HAP-1 (cell line): ENCODE measurements around the gene TNFRSF11A.

Experiments
- DNase-seq, 2 experiments: peaks; one replicate each; pipeline ENCODE4 v3.0.0-alpha.2; 2016 to 2020; ENCODE audit warnings: low spot score in 2 of 2
- H3K27me3 ChIP-seq: fragments of 250-450 bp; sonication (Bioruptor Pico); 2 replicates; pipeline ENCODE4 v1.5.1; 2020; ENCODE audit warnings: low read depth, mild to moderate bottlenecking, moderate library complexity
- H3K36me3 ChIP-seq: fragments of 250-450 bp; sonication (Bioruptor Pico); replicated peaks from 2 replicates; pipeline ENCODE4 v1.5.1; 2020; ENCODE audit warnings: mild to moderate bottlenecking
- H3K4me1 ChIP-seq: fragments of 250-450 bp; sonication (Bioruptor Pico); 2 replicates; pipeline ENCODE4 v1.5.1; 2020; ENCODE audit warnings: mild to moderate bottlenecking
- H3K4me3 ChIP-seq: fragments of 250-450 bp; sonication (Bioruptor Pico); 2 replicates; pipeline ENCODE4 v1.5.1; 2020; ENCODE audit warnings: mild to moderate bottlenecking, moderate library complexity
- H3K9me3 ChIP-seq: fragments of 250-450 bp; sonication (Bioruptor Pico); 2 replicates; pipeline ENCODE4 v1.5.1; 2020; ENCODE audit warnings: mild to moderate bottlenecking, moderate library complexity
- in situ Hi-C: fragments of 300-500 bp; cut with MboI; formaldehyde crosslinking; loops from 3 replicates; pipeline ENCODE4 v1.14.3; 2020; ENCODE audit warnings: low sequenced_read_pairs, inconsistent platforms, mixed read lengths

TNFRSF11A gene

DNA sequence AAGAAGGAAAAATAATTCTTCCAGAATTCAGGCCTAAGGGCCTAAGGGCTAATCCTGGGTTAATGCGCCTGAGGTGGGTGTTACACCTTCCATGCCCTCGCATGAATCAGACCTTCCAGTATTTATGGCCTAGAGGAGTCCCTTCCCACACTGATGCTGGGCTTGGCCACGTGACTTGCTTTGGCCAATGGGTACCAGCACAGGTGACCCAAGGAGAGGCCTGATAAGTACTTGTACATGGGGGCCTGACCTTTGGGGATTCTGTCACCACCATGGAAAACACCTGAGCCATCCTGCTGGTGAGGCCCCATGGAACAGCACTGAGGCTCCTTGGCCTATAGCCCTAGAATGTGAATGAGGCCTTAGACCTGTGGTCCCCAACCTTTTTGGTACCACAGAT is 79.8 kb downstream of the TNFRSF11A start:
- H3K9me3 ChIP-seq: no peaks in the 10 kb centered on the region
- H3K4me3 ChIP-seq: no peak overlapping the region
- no peak for DNase-seq
- H3K4me1 ChIP-seq: peaks cover 5% of the 10 kb centered on the region; the same call in 1 of the 2 replicates
- in situ Hi-C loops: no loop called here
- H3K27me3 ChIP-seq: no peaks in the 10 kb centered on the region
- H3K36me3 ChIP-seq: no peaks in the 10 kb centered on the region

DNA sequence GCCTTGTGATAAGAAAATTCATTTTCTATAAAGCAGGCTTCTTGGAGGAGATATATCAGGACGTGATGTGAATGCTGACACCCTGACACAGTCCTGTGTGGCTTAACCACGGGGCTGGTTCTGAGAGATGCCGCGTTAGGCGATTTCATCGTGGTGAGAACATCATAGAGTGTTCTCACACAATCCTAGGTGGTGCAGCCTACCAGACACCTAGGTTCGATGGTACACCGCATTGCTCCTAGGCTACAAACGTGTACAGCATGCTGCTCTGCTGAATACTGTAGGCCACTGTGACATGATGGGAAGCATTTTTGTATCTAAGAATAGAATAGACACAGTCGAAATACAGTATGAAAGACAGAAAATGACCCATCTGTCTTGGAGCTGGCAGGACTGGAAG is 82.5 kb downstream of the TNFRSF11A start:
- no peaks in the 10 kb centered on the region for H3K36me3 ChIP-seq
- H3K4me3 ChIP-seq: no peak overlapping the region
- H3K9me3 ChIP-seq: no peaks in the 10 kb centered on the region
- no peaks in the 10 kb centered on the region for H3K27me3 ChIP-seq
- in situ Hi-C loops: no loop called here
- no peak for DNase-seq
- no peaks in the 10 kb centered on the region for H3K4me1 ChIP-seq

DNA sequence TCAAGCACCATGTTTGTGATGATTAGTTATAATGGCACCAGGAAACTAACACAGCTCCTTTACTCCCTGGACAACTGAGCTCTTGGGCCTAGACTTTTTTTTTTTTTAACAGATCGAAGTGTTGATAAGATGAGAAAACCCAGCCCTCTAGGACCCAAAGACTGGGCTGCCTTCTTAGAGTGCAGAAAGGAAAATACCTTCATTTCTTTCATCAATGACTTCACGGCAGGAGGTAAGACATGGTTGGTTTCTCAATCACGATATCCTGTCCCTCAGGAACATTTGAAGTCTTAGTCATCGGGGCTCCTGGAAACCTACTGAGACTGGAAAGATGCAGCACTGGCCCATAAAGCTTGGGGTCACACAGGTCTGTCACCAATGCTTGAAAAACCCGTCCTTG is 84.7 kb downstream of the TNFRSF11A start:
- no peak overlapping the region for H3K4me3 ChIP-seq
- H3K36me3 ChIP-seq: no peaks in the 10 kb centered on the region
- DNase-seq: no peak
- H3K9me3 ChIP-seq: no peaks in the 10 kb centered on the region
- H3K27me3 ChIP-seq: no peaks in the 10 kb centered on the region
- no peaks in the 10 kb centered on the region for H3K4me1 ChIP-seq
- in situ Hi-C loops: no loop called here

DNA sequence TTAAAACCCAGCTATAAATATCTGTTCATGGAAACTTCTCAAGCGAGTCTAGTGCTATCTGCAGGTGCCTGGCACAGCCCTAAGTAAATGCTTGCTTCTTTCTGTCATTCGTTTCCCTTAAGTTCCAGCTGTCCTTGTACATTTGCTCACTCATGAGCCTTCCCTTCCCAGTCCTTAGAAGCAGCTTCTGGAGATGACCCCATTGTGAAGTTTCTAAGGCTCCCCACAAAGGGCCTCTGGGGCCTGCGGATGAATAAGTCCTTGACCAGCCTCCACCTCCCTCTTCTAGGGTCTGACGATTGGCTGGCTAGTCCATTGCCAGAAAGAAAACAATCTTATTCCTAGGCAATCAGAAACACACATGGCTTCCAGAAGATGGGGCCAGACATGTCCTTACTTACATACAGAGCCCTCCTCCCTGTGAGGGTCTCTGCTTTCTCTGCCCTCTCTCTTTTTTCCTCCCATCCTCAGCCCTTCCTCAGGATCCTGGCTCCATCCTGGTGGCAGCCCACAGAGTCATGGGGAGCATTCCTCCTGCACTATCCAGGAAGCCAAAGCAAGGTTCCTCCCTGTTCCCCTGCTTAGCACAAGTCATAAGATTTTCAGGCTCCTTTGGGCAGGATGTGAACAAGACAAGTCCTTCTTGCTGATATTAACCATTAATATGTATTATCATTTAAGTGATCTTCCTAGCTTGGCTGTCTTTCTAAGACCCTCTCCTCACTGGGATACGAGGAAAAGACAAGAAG is 87.3 kb downstream of the TNFRSF11A start:
- DNase-seq: no peak
- H3K4me3 ChIP-seq: no peak overlapping the region
- H3K4me1 ChIP-seq: no peaks in the 10 kb centered on the region
- in situ Hi-C loops: no loop called here
- H3K36me3 ChIP-seq: no peaks in the 10 kb centered on the region
- H3K9me3 ChIP-seq: no peaks in the 10 kb centered on the region
- H3K27me3 ChIP-seq: no peaks in the 10 kb centered on the region

DNA sequence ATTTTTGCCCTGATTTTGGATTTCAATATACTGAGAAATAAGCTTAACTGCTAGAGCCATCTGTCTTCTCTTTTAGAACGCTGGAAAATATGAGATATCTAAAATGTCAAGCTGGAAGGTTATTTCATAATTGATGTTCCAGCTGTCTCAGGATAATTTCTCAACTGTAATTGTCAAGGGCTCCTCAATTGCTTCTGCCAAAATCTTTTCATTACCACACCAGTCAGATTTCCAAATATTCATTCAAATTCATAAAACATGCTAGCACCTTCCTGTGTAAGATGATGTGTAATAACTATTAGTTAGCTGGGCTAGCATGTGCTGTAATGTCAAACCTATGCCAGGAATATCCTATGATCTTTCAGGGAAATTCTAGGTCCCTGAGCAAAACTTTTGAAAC is 88.1 kb downstream of the TNFRSF11A start:
- H3K9me3 ChIP-seq: no peaks in the 10 kb centered on the region
- no peak for DNase-seq
- no peaks in the 10 kb centered on the region for H3K27me3 ChIP-seq
- in situ Hi-C loops: no loop called here
- no peaks in the 10 kb centered on the region for H3K4me1 ChIP-seq
- H3K36me3 ChIP-seq: no peaks in the 10 kb centered on the region
- no peak overlapping the region for H3K4me3 ChIP-seq

DNA sequence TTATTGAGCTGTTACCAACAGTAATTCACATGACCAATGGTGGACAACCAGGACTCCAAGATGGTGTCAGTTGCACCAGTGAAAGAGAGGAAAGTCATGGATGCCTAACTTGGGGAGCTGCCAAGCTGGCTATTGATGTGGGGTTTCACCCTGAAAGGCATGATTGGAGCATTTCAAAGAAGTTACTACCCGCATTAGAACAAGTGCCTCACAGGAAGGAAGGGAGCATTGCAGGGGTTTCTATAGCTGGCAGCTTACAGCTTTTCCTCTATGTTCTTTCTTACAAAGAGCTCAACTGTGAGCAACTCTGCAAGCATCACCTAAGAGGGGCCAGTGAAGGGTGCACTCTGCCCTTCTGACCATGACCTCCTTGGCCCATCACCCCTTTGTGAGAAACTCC is 93.1 kb downstream of the TNFRSF11A start:
- Histone ChIP-seq H3K9me3 (no peaks in the 10 kb centered on the region), H3K36me3 (no peaks in the 10 kb centered on the region), H3K27me3 (no peaks in the 10 kb centered on the region), H3K4me1 (no peaks in the 10 kb centered on the region), H3K4me3 (no peak overlapping the region)
- DNase-seq: no peak
- in situ Hi-C loops: no loop called here

DNA sequence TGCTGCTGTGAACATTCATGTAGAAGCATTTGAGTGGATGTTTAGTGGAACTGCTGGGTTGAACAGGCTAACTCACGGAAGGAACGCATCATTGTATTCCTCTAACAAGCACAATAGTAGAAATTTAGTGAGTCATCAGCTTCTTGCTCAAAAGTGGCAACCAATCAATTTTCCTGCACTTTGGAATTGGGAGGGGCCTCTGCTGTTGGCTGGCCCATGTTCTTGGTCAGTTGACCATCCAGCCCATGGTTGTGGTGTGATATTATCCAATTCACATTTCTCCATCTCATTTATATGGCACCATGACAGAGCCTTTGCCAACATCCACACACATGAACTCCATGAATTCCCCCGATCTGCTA is 95.0 kb downstream of the TNFRSF11A start:
- no peaks in the 10 kb centered on the region for H3K4me1 ChIP-seq
- DNase-seq: no peak
- H3K27me3 ChIP-seq: no peaks in the 10 kb centered on the region
- no peaks in the 10 kb centered on the region for H3K9me3 ChIP-seq
- no peaks in the 10 kb centered on the region for H3K36me3 ChIP-seq
- H3K4me3 ChIP-seq: no peak overlapping the region
- in situ Hi-C loops: no loop called here

DNA sequence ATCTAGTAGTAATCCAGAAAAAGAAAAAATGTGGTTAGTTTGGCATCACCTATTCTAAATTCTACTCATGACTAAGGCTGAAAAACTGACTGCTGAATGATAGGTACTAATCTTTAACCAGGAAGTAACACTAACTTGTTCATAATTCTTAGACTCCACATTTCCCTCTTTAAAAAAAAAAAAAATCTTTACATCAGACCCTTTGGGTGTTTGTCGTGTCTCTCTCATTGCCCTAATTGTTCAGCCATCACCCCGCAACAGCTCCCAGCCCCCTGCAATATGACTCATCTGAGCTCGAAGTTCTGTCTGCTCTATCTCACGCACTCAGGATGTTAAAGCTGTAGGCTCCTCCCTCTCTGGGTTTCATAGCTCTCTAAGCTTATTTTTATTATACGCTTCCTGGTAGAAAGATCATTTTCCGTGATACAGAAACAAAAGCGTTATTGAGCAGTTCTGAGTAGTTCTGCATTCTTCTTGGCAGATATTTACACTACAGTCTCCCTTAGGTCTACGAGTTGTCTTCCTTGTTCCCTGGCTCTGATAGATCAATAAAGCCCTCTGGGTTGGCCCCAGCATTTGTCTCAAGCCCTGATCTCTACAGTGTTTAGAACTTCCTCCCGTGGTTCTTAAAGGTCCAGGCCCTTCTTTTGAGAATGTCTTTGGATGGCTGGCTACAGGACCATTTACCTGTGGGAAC is 95.6 kb downstream of the TNFRSF11A start:
- H3K9me3 ChIP-seq: no peaks in the 10 kb centered on the region
- DNase-seq: no peak
- no peaks in the 10 kb centered on the region for H3K27me3 ChIP-seq
- no peaks in the 10 kb centered on the region for H3K36me3 ChIP-seq
- H3K4me3 ChIP-seq: no peak overlapping the region
- in situ Hi-C loops: no loop called here
- no peaks in the 10 kb centered on the region for H3K4me1 ChIP-seq

DNA sequence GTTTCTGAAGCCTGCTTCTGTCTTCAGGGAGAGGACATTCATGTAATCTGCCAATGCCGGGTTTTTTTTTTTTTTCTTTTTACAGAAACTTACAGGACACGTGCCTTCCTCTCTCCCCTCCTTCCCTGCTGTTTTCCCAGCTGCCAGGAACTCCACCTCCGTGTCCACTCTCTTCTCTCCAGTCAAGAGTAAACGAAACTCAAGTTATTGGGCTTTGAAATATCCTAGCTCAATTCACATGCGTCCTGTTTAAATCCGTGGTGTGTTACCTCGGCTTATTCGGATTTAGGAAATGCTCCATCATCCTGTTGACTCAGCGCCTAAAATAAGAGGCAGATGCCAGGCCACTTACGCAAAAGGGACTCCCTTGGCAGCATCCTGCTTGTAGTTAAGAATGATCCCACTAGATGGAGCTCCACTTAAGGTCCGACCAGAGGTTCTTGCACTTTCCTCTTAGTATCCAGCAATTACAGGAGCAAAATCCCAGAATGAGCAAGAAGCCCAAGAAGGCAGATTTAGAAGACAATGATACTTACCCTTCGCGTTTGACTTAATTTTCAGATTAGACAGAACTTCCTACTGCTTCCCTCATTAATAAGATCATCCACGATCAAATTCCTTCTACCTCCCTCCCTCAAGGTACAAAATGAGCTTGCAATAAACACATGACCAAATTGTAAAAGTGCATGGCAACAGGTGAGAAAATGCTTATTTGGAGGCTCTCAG is 100.5 kb downstream of the TNFRSF11A start:
- in situ Hi-C loops: no loop called here
- no peak overlapping the region for H3K4me3 ChIP-seq

DNA sequence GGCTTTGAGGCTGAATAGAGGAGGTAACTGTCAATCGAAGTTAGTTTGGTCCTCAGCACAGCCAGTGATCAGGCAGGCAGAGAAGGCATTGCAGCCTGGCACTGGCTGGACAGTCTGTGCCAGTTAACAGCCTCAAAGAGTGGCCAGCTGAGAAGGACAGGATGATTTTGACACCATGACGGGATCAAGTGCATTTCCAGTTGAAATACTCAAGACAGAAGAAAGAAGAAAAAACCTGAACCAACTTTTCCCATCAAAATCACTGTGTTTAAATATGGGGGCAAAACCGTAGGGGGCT is 101.0 kb downstream of the TNFRSF11A start:
- Histone ChIP-seq H3K27me3 (no peaks in the 10 kb centered on the region), H3K9me3 (no peaks in the 10 kb centered on the region), H3K4me3 (no peak overlapping the region), H3K36me3 (no peaks in the 10 kb centered on the region), H3K4me1 (no peaks in the 10 kb centered on the region)
- no peak for DNase-seq
- in situ Hi-C loops: no loop called here

More for the DNA sequence above, 100.5 kb downstream of the TNFRSF11A start:
- H3K27me3 ChIP-seq: no peaks in the 10 kb centered on the region
- no peaks in the 10 kb centered on the region for H3K4me1 ChIP-seq
- DNase-seq: peak; percentile 83 to 86
- no peaks in the 10 kb centered on the region for H3K36me3 ChIP-seq
- H3K9me3 ChIP-seq: no peaks in the 10 kb centered on the region

DNA sequence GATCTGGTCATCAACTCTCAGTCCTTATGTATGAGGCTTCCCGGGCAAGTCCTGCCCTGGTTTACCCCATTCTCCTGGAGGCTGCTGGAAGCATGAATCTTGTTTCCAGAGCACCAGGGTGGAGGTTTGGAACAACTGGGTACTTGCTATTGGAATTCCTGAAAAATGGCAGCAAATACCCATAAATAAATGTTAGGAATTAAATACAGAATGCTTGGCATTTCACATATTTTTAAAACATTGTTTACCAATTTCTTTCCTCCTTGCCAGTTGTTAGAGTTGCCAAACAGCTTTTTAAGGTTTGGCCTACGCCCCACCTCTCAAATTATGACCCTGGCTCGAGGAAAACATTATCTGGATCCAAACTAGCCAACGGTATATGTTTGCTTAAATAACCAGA is 107.1 kb downstream of the TNFRSF11A start:
- in situ Hi-C loops: no loop called here
- H3K4me1 ChIP-seq: no peaks in the 10 kb centered on the region
- no peak overlapping the region for H3K4me3 ChIP-seq
- no peaks in the 10 kb centered on the region for H3K9me3 ChIP-seq
- H3K36me3 ChIP-seq: no peaks in the 10 kb centered on the region
- DNase-seq: no peak
- no peaks in the 10 kb centered on the region for H3K27me3 ChIP-seq

DNA sequence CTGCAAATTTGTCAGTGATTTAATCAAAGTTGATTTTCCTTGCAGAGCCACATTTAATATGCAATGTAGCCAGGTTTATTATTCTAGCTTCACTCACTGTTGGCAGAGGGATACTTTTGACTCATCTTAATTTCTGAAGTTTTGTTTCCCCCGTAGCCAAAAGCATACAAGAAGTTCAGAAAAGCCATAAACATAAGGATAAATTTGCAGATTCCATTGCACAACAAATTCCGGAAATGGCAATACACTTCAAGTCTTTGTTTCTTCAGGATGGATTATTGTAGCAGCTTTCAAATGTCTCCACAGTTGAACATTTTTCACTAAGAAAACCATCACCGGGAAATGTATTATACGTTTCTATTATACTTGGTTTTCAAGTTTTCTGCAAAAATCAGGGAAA is 109.7 kb downstream of the TNFRSF11A start:
- Histone ChIP-seq H3K9me3 (no peaks in the 10 kb centered on the region), H3K4me1 (no peaks in the 10 kb centered on the region), H3K4me3 (no peak overlapping the region), H3K36me3 (no peaks in the 10 kb centered on the region), H3K27me3 (no peaks in the 10 kb centered on the region)
- DNase-seq: no peak
- in situ Hi-C loops: no loop called here

DNA sequence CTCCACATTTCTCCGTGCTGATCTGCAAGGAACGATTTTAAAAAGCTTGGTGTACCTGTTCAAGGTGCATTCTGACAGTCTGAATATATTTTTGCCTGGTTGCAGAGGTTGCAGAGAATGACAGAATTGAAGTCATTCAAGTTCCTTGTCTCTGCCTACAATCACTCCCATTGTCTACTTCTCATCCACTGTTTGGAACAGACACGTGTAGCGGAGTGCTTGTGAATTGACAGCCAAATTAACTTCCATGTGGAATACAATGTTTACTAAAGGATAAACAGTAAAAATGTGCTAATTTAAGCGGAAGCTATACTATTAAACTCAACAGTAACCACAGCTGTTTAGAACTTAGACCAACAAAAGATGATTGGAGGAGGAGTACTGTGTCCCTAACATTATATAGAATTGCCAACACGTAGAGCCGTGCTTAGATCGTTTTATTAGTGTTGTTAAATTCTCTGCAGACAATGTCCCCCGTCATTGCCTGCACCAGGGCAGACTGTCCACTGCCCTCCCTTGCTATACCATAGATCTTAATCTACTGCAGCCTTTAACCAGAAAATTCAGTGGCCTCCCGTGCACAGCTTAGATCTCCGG is 110.4 kb downstream of the TNFRSF11A start:
- H3K27me3 ChIP-seq: no peaks in the 10 kb centered on the region
- no peak overlapping the region for H3K4me3 ChIP-seq
- in situ Hi-C loops: no loop called here
- H3K4me1 ChIP-seq: no peaks in the 10 kb centered on the region
- no peaks in the 10 kb centered on the region for H3K9me3 ChIP-seq
- peak; percentile 21 to 25 for DNase-seq
- H3K36me3 ChIP-seq: no peaks in the 10 kb centered on the region

DNA sequence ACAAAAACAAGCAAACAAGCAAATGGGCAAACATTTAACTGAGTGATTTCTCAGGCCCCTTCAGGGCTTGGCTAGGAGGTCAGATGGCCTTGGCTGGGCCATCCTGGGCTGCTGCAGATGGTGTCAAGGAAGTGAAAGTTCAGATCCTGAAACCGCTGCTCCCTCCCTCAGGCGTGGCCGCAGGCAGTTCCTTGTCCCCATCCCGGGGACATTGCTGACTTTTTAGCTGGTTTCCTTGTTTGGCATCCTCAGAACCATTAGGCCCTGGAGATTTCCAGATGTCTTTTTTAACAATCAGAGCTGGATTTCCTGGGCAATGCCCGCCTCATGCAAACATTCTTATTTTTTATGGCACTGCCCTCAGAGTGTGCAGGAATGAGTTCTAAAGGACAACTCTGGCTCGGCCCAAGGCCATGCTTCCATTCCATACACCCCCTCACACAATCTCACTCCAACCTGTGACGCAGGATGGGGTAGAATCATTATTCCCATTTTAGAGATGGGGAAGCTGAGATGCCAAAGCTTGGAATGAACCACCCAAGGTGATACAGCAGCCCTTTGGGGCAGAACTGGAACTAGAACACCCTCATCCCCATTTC is 111.6 kb downstream of the TNFRSF11A start:
- no peaks in the 10 kb centered on the region for H3K4me1 ChIP-seq
- in situ Hi-C loops: no loop called here
- H3K9me3 ChIP-seq: no peaks in the 10 kb centered on the region
- no peak for DNase-seq
- H3K27me3 ChIP-seq: no peaks in the 10 kb centered on the region
- H3K36me3 ChIP-seq: no peaks in the 10 kb centered on the region
- H3K4me3 ChIP-seq: no peak overlapping the region
